Endothelial cell (in vitro differentiated cells): ENCODE results near the gene CRIP3. TPM values are rescaled to one million over a fixed set of nuclear protein-coding genes. Genes with fewer than 3 reads are reported as not detected.

Source experiments
- DNase-seq: peaks from one replicate; pipeline ENCODE4 v3.0.0; 2021; ENCODE audit warnings: low spot score
- H3K27ac Mint-ChIP-seq: one replicate; pipeline ENCODE4 v1.8.0; 2021; ENCODE audit warnings: mixed read lengths, inconsistent platforms; ENCODE audit not compliant: unreplicated experiment
- H3K27me3 Mint-ChIP-seq: one replicate; pipeline ENCODE4 v1.8.0; 2021; ENCODE audit warnings: mild to moderate bottlenecking, moderate library complexity, mixed read lengths, inconsistent platforms; ENCODE audit not compliant: unreplicated experiment
- H3K36me3 Mint-ChIP-seq: one replicate; pipeline ENCODE4 v1.8.0; 2021; ENCODE audit warnings: mild to moderate bottlenecking, low read depth, mixed read lengths, inconsistent platforms; ENCODE audit not compliant: unreplicated experiment
- H3K4me1 Mint-ChIP-seq: one replicate; pipeline ENCODE4 v1.8.0; 2021; ENCODE audit warnings: mild to moderate bottlenecking, mixed read lengths, inconsistent platforms; ENCODE audit not compliant: unreplicated experiment
- H3K4me3 Mint-ChIP-seq: one replicate; pipeline ENCODE4 v1.8.0; 2021; ENCODE audit warnings: mild to moderate bottlenecking, mixed read lengths, inconsistent platforms; ENCODE audit not compliant: unreplicated experiment
- H3K9me3 Mint-ChIP-seq: one replicate; pipeline ENCODE4 v1.8.0; 2021; ENCODE audit warnings: mixed read lengths, inconsistent platforms; ENCODE audit not compliant: unreplicated experiment
- total RNA-seq: library from RNA; stranded (reverse); fragmentation: NEBNext Ultra II Directional; extraction: Animal tissue kit (Norgen Biotek cat#: 25700); gene quantifications from one replicate; pipeline ENCODE4 v1.2.1, GENCODE V29; 2021; ENCODE audit not compliant: unreplicated experiment
- TF ChIP-seq, protein P1 (sequence below): fragments of 200-600 bp; sonication (generic); IDR thresholded peaks from one replicate; pipeline ENCODE4 v1.5.0; 2021; ENCODE audit warnings: antibody characterized with exemption; ENCODE audit not compliant: unreplicated experiment

Gene CRIP3
- total RNA-seq, 1 donor from 2014 or later = 1.1 TPM

DNA sequence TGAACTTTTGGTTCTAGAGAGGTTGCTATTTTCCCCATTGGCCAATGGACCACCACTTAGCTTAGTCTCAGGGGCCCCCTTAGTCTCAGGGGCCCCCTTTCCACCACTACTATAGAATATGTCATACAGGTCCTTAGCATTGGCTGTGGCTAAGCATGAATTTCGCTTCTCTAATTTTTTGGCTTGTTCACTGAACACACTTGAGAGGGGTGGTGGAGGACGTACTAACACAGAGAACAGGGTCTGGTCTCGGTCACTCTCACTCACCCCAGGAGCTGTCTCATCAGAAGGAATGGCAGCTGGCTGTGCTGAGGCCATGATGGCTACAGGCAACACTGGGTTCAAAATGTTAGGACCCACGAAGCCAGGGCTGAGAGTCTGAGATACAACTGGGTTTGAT is 30.5 kb upstream of the CRIP3 start:
- Mint-ChIP-seq H3K9me3 (no peaks in the 10 kb centered on the region), H3K36me3 (peaks cover 27% of the 10 kb centered on the region), H3K27me3 (no peaks in the 10 kb centered on the region), H3K4me1 (peaks cover 17% of the 10 kb centered on the region), H3K27ac (no peak overlapping the region), H3K4me3 (no peak overlapping the region)
- no peak for DNase-seq
- TF ChIP-seq, protein P1, sequence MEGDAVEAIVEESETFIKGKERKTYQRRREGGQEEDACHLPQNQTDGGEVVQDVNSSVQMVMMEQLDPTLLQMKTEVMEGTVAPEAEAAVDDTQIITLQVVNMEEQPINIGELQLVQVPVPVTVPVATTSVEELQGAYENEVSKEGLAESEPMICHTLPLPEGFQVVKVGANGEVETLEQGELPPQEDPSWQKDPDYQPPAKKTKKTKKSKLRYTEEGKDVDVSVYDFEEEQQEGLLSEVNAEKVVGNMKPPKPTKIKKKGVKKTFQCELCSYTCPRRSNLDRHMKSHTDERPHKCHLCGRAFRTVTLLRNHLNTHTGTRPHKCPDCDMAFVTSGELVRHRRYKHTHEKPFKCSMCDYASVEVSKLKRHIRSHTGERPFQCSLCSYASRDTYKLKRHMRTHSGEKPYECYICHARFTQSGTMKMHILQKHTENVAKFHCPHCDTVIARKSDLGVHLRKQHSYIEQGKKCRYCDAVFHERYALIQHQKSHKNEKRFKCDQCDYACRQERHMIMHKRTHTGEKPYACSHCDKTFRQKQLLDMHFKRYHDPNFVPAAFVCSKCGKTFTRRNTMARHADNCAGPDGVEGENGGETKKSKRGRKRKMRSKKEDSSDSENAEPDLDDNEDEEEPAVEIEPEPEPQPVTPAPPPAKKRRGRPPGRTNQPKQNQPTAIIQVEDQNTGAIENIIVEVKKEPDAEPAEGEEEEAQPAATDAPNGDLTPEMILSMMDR = no peak

DNA sequence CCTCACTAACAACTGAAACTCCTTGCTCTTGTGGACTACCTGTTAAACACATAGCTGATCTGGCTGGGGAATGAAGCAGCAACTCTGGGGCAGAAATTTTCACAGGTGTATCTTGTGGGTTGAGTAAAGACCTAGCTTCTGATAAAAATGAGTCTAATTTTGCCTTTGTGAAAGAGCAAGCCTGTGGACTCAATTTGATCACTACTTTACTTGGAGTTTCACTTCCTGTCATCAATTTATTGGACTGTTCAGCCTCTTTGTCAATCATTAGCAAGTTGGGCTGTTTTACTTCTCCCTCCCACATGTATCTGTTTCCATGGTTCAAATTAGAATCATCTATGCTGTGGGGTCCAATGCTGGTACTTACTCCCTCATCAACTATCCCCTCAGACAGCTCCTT is 29.6 kb upstream of the CRIP3 start:
- Mint-ChIP-seq H3K27ac (no peak overlapping the region), H3K4me3 (no peak overlapping the region), H3K27me3 (no peaks in the 10 kb centered on the region), H3K36me3 (peaks cover 27% of the 10 kb centered on the region), H3K4me1 (peaks cover 19% of the 10 kb centered on the region), H3K9me3 (no peaks in the 10 kb centered on the region)
- TF ChIP-seq, protein P1 = no peak
- DNase-seq = no peak

DNA sequence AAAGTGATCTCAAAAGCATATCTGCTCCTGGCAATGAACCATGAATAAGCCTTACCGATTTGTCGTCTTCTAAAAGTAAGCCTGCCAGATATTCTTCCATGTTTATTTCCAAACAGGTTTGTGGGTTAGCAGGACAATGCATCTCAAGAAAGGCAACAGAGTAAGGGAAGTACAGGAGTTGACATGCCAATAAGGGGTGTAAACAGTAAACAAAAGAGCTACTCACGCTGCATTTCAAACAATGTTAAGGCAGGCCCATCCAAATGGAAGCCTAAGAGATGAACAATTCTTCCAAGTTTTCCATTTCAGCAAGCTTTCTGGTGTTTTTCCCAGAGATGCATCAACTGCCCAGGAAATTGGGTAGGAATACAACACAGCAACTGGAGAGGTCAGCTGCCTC is 27.8 kb upstream of the CRIP3 start:
- H3K4me3 Mint-ChIP-seq = no peak overlapping the region
- peaks cover 1% of the 10 kb centered on the region for H3K27me3 Mint-ChIP-seq
- peaks cover 23% of the 10 kb centered on the region for H3K4me1 Mint-ChIP-seq
- H3K9me3 Mint-ChIP-seq = no peaks in the 10 kb centered on the region
- DNase-seq = no peak
- H3K27ac Mint-ChIP-seq = no peak overlapping the region
- TF ChIP-seq, protein P1 = no peak
- peaks cover 17% of the 10 kb centered on the region for H3K36me3 Mint-ChIP-seq

DNA sequence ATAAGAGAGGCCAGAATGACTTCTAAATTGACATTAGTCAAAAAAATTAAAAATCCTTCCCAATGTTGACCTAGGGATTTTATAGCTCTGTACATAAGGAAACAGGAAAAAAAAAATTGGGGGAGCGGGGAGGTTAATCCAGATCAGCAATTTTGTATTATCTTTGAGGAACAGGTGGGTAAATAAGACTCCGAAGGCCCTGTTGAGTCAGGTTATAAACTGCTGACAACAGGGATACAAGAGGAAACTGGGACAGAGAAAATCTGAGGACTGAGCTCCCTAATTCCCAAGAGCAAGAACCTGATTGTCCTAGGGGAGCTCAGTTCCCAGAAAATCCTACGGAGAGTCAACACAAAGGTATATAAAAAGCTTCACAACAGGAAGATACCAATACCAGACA is 26.8 kb upstream of the CRIP3 start:
- Mint-ChIP-seq H3K9me3 (no peaks in the 10 kb centered on the region), H3K27ac (no peak overlapping the region), H3K4me3 (no peak overlapping the region), H3K27me3 (peaks cover 1% of the 10 kb centered on the region), H3K4me1 (peaks cover 27% of the 10 kb centered on the region), H3K36me3 (peaks cover 12% of the 10 kb centered on the region)
- no peak for DNase-seq
- TF ChIP-seq, protein P1 = no peak

DNA sequence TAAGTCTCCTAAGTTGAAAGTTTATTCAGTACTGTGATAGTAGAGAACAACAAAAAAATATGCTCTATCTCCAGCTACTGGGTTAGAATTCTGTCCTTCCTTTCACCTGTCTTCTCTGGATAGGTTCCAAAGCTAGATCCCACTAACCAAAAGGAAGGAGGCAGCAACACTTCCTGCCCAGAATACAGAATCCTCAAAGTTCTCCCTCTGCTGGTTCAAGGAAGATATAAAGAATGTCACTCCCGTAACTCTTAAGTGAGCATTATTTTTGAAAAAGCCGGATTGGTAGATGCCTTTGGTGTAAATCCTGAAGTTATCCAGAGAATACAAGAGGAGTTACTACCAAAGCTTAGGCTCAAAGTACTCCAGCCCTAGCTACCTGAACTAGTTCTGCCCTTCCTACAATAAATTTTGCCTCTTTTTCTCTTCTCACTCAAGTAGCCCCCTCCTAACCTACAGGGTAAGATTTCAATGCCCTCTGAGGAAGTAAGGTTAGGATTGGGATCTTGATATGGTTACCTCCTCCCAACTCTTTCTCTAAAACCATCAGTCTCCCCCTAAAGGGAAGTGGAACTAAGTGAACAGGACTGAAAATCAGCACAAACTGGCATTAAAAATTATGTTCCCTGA is 26.0 kb upstream of the CRIP3 start:
- no peaks in the 10 kb centered on the region for H3K9me3 Mint-ChIP-seq
- no peak overlapping the region for H3K4me3 Mint-ChIP-seq
- H3K27me3 Mint-ChIP-seq = peaks cover 1% of the 10 kb centered on the region
- TF ChIP-seq, protein P1 = peak; percentile 59
- peak overlapping the region; percentile 50 for H3K27ac Mint-ChIP-seq
- peak; percentile 31 for DNase-seq
- peaks cover 27% of the 10 kb centered on the region for H3K4me1 Mint-ChIP-seq
- H3K36me3 Mint-ChIP-seq = peaks cover 6% of the 10 kb centered on the region
